Measurements from ENCODE around the gene IQGAP2.
"Not testable (repeated sequence)": the region's sequence is repeated elsewhere in the genome, so short reads cannot be mapped to it uniquely, and the experiment has no call there.

The IQGAP2 gene

GRCh38 chr5:76535577-76535976 is 132.5 kb downstream of the IQGAP2 start:
- DNase-seq (ENCODE audit: low read depth) = no peak

- DNase-seq (ENCODE audit: low read depth) = no peak
Measured at GRCh38 chr5:76537073-76537543, 134.0 kb downstream of the IQGAP2 start.

- DNase-seq (ENCODE audit: low read depth) = no peak
Measured at GRCh38 chr5:76542241-76542640, 139.2 kb downstream of the IQGAP2 start.

- DNase-seq (ENCODE audit: low read depth) = no peak
Measured at GRCh38 chr5:76542887-76543690, 140.0 kb downstream of the IQGAP2 start.

- peak; percentile 3 for DNase-seq (ENCODE audit: low read depth)
Measured at GRCh38 chr5:76544268-76544926, 141.3 kb downstream of the IQGAP2 start.

GRCh38 chr5:76545184-76545583 is 142.1 kb downstream of the IQGAP2 start:
- DNase-seq (ENCODE audit: low read depth) = no peak

- no peak for DNase-seq (ENCODE audit: low read depth)
Measured at GRCh38 chr5:76546497-76547102, 143.5 kb downstream of the IQGAP2 start.

GRCh38 chr5:76547242-76547890 is 144.3 kb downstream of the IQGAP2 start:
- no peak for DNase-seq (ENCODE audit: low read depth)

GRCh38 chr5:76547891-76548524 is 144.9 kb downstream of the IQGAP2 start:
- DNase-seq (ENCODE audit: low read depth) = no peak

- no peak for DNase-seq (ENCODE audit: low read depth)
Measured at GRCh38 chr5:76548525-76549229, 145.6 kb downstream of the IQGAP2 start.

- not testable (repeated sequence) for DNase-seq (ENCODE audit: low read depth)
Measured at GRCh38 chr5:76550881-76551280, 147.8 kb downstream of the IQGAP2 start.

GRCh38 chr5:76552546-76552945 is 149.5 kb downstream of the IQGAP2 start:
- DNase-seq (ENCODE audit: low read depth) = no peak

- DNase-seq (ENCODE audit: low read depth) = no peak
Measured at GRCh38 chr5:76553251-76553650, 150.2 kb downstream of the IQGAP2 start.

- no peak for DNase-seq (ENCODE audit: low read depth)
Measured at GRCh38 chr5:76555114-76555513, 152.0 kb downstream of the IQGAP2 start.

GRCh38 chr5:76555717-76556116 is 152.6 kb downstream of the IQGAP2 start:
- no peak for DNase-seq (ENCODE audit: low read depth)

- DNase-seq (ENCODE audit: low read depth) = no peak
Measured at GRCh38 chr5:76556511-76557221, 153.6 kb downstream of the IQGAP2 start.

- no peak for DNase-seq (ENCODE audit: low read depth)
Measured at GRCh38 chr5:76560952-76561891, 158.1 kb downstream of the IQGAP2 start.

GRCh38 chr5:76561959-76562358 is 158.9 kb downstream of the IQGAP2 start:
- no peak for DNase-seq (ENCODE audit: low read depth)

- no peak for DNase-seq (ENCODE audit: low read depth)
Measured at GRCh38 chr5:76565009-76565408, 161.9 kb downstream of the IQGAP2 start.

- no peak for DNase-seq (ENCODE audit: low read depth)
Measured at GRCh38 chr5:76570153-76570552, 167.1 kb downstream of the IQGAP2 start.

Measured in EH (cell line).